T-helper 1 cell (primary cell): ENCODE results near the gene GCNT4.

Experiments
- DNase-seq, 5 donors: peaks; one replicate each; pipeline ENCODE4 v3.0.0-alpha.2; 2012 to 2020

The GCNT4 gene

GRCh38 chr5:75050415-75050814 lies 1.9 kb downstream of the GCNT4 start:
- DNase-seq, result peak in 2 of 5 donors; percentile 14 to 16

GRCh38 chr5:75049456-75050351 lies 2.7 kb downstream of the GCNT4 start:
- DNase-seq, result peak in 4 of 5 donors; percentile 37 to 68 (median 54)

DNA sequence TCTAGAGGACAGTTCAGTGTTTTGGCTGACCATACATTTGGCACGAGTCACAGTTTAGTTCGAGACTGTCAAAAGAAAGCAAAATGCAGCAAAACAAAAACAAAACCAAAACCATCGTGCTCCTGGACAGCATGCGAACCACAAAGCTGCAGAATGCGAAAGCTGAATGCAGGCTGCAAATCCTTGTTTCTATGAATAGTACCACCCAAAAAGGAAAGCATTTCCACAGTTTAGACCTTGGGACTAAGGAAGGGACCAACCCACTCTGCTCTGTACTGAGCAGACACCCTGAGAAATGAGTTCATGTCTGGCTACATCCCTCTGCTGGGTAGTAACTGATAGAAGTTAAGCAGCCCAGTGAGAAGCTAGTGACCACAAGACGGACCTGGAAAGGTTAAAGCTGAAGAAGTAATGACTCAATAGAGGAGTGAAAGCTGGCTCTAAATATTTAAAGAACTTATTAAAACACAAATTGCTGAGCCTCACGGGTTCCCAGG lies 3.9 kb downstream of the GCNT4 start:
- peak in 1 of 5 donors; percentile 29 for DNase-seq

- DNase-seq, result no peak
These were observed 5.0 kb downstream of the GCNT4 start for GRCh38 chr5:75047356-75047755.

- no peak for DNase-seq
These were observed 5.8 kb downstream of the GCNT4 start for GRCh38 chr5:75046366-75047142.

- DNase-seq, result peak in 1 of 5 donors; percentile 30
These were observed 7.3 kb downstream of the GCNT4 start for GRCh38 chr5:75045071-75045470.

- DNase-seq, result no peak
These were observed 8.0 kb downstream of the GCNT4 start for GRCh38 chr5:75044406-75044805.

GRCh38 chr5:75043633-75044264 lies 8.6 kb downstream of the GCNT4 start:
- no peak for DNase-seq

DNA sequence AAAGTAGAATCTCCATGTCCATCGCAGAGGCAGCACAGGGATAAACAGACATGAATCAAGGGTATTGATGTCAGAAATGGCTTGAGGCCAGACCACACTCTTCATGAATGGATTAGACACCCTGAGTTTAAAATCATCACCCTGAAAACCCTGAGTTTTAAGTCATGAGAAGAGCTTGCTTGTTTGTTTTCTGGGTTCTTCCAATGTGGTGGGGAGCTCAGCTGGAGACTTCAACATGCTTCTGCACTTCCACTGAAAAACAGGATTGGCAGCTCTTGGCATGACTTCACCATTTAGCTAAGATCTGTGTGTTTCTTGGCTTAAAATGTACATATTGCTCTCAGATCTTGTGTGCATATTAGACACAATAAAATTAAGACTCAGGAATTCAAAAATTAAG lies 9.8 kb downstream of the GCNT4 start:
- no peak for DNase-seq

- DNase-seq, result no peak
These were observed 11.4 kb downstream of the GCNT4 start for GRCh38 chr5:75040973-75041372.

- no peak for DNase-seq
These were observed 15.3 kb downstream of the GCNT4 start for GRCh38 chr5:75037106-75037505.

- DNase-seq, result peak in 2 of 5 donors; percentile 17 to 68
These were observed 18.1 kb downstream of the GCNT4 start for GRCh38 chr5:75034137-75034739.

- DNase-seq, result no peak
These were observed 21.0 kb downstream of the GCNT4 start for GRCh38 chr5:75031366-75031765.

- DNase-seq, result no peak
These were observed 24.3 kb downstream of the GCNT4 start for GRCh38 chr5:75028090-75028489.

DNA sequence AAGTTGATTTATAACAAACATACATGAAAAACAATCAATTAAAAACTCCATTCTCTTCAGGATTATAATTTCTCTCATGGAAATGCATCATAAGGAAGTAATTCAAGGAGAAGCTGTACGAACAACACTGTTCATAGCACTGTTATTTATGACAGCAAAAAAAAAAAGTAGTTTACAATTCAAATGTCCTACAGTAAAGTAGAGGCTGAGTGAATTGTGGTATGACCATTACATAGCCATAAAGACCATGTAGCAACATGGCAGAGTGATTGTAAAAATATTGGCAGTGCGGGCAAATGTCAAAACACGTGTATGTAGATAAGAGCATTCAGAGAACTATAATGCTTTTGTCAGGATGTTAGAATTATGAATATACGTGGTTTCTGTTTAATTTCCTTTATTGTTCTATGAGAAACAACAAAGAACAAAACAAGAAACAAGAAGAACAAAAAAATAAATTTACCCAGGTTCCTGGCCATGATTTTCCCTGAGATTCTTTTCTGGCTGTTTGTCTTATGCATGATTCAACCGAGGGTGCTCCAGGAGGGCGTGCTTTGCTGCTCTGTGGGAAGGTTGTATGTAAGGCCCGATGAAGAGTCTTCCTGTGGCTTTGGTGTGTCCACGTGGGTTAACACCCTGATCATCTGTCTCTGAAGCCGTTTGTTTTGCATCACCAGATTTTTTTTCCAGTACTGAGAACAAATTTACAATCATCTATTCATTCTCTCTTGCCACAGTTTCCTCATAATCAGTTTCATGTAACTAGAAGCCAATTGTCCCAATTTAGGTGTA lies 28.8 kb downstream of the GCNT4 start:
- DNase-seq, result peak in 2 of 5 donors; percentile 6 to 64

- no peak for DNase-seq
These were observed 30.6 kb downstream of the GCNT4 start for GRCh38 chr5:75021800-75022199.

DNA sequence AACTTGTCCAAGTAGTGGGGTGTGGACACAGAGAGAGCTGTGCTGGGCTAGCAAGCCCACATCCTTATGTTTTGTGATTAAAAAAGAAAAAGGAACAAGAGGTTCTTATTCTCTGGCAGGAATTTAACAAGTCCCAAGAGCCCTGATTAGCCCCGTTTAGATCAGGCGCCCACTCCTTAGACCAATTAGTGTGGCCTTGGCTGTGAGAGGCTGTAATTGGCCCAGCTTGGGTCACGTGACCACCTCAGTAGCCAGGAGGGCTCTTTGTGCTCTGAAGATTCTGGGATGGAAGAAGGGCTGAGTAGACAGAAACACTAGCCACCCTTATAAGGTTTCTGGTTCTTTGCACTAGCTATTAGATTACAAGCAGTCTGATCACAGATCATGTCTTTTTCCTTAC lies 31.1 kb downstream of the GCNT4 start:
- DNase-seq, result no peak

- DNase-seq, result no peak
These were observed 32.2 kb downstream of the GCNT4 start for GRCh38 chr5:75020016-75020656.

GRCh38 chr5:75018805-75019587 lies 33.4 kb downstream of the GCNT4 start:
- no peak for DNase-seq

DNA sequence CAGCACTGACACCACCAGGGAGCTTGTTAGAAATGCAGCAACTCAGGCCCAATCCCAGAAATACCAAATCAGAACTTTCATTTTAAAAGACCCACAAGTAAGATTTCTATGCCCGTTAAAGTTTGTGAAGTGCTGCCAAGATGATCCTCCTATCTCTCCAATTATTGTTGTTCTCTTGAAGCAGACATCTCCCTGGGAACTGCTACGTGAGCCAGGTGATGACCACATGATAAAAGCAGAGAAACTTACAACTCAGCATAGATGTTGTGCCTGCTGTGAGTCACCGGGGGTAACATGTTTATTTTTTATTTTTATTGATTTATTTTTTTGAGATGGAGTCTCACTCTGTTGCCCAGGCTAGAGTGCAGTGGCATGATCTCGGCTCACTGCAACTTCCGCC lies 34.4 kb downstream of the GCNT4 start:
- DNase-seq, result no peak
